HG03469 (cell line): ENCODE measurements around the gene GALNT9.

Source experiments
- ATAC-seq: cut with Tn5 transposase; IDR thresholded peaks from one replicate; pipeline ENCODE4 v1.9.1; 2021; ENCODE audit warnings: mild to moderate bottlenecking, moderate library complexity, moderate number of reproducible peaks; ENCODE audit not compliant: unreplicated experiment

Gene GALNT9

GRCh38 chr12:132174015-132174838 lies 155.2 kb downstream of the GALNT9 start:
- no peak for ATAC-seq

- ATAC-seq, result no peak
These were observed 156.0 kb downstream of the GALNT9 start for GRCh38 chr12:132173135-132174014.

GRCh38 chr12:132172619-132173018 lies 156.8 kb downstream of the GALNT9 start:
- no peak for ATAC-seq

GRCh38 chr12:132171968-132172521 lies 157.3 kb downstream of the GALNT9 start:
- ATAC-seq, result no peak

GRCh38 chr12:132171293-132171967 lies 158.0 kb downstream of the GALNT9 start:
- no peak for ATAC-seq

- ATAC-seq, result no peak
These were observed 158.6 kb downstream of the GALNT9 start for GRCh38 chr12:132170637-132171292.

GRCh38 chr12:132170094-132170636 lies 159.2 kb downstream of the GALNT9 start:
- no peak for ATAC-seq

GRCh38 chr12:132169376-132169775 lies 160.0 kb downstream of the GALNT9 start:
- ATAC-seq, result no peak

- ATAC-seq, result no peak
These were observed 160.9 kb downstream of the GALNT9 start for GRCh38 chr12:132168311-132169031.

- no peak for ATAC-seq
These were observed 161.6 kb downstream of the GALNT9 start for GRCh38 chr12:132167611-132168310.

GRCh38 chr12:132166801-132167591 lies 162.4 kb downstream of the GALNT9 start:
- no peak for ATAC-seq

- no peak for ATAC-seq
These were observed 163.3 kb downstream of the GALNT9 start for GRCh38 chr12:132166093-132166492.

GRCh38 chr12:132165584-132165983 lies 163.8 kb downstream of the GALNT9 start:
- ATAC-seq, result no peak

GRCh38 chr12:132164426-132164825 lies 165.0 kb downstream of the GALNT9 start:
- no peak for ATAC-seq

- no peak for ATAC-seq
These were observed 165.5 kb downstream of the GALNT9 start for GRCh38 chr12:132163911-132164288.

- no peak for ATAC-seq
These were observed 166.1 kb downstream of the GALNT9 start for GRCh38 chr12:132163041-132163910.

- no peak for ATAC-seq
These were observed 166.8 kb downstream of the GALNT9 start for GRCh38 chr12:132162508-132163031.
